Anterior cingulate cortex (tissue), 58 donors: ENCODE data around the gene SLC66A1.
"Not testable (repeated sequence)": the region's sequence is repeated elsewhere in the genome, so short reads cannot be mapped to it uniquely, and the experiment has no call there.

Source experiments
- DNase-seq, 58 donors: peaks; one replicate each; lab custom pipeline; 2025; lab: John Stamatoyannopoulos, UW

The SLC66A1 gene

GRCh38 chr1:19311931-19312781, at the start of gene SLC66A1, which contains the start of gene AKR7A2:
Gene SLC66A1, plus strand, starts transcription at chr1:19312326. Its CDS starts 5,352 bp downstream, at chr1:19317678.
Gene AKR7A2, minus strand, starts transcription at chr1:19312144. Its CDS starts 20 bp downstream, at chr1:19312124.
- DNase-seq = peak; percentile 41 to 95 (median 88)

- no peak for DNase-seq
Measured at GRCh38 chr1:19262744-19263143, 49.4 kb upstream of the SLC66A1 start.

GRCh38 chr1:19268445-19268844, 43.7 kb upstream of the SLC66A1 start:
- DNase-seq = no peak

- DNase-seq = not testable (repeated sequence)
Measured at GRCh38 chr1:19269427-19270342, 42.4 kb upstream of the SLC66A1 start.

- not testable (repeated sequence) for DNase-seq
Measured at GRCh38 chr1:19270343-19270730, 41.8 kb upstream of the SLC66A1 start.

- no peak for DNase-seq
Measured at GRCh38 chr1:19272064-19272463, 40.1 kb upstream of the SLC66A1 start.

- no peak for DNase-seq
Measured at GRCh38 chr1:19273106-19273843, 38.9 kb upstream of the SLC66A1 start.

- DNase-seq = not testable (repeated sequence)
Measured at GRCh38 chr1:19273844-19274531, 38.1 kb upstream of the SLC66A1 start.

GRCh38 chr1:19274636-19275035, 37.5 kb upstream of the SLC66A1 start:
- no peak for DNase-seq

- DNase-seq = no peak
Measured at GRCh38 chr1:19283891-19284290, 28.2 kb upstream of the SLC66A1 start.

- DNase-seq = no peak
Measured at GRCh38 chr1:19284881-19285280, 27.2 kb upstream of the SLC66A1 start.

GRCh38 chr1:19285366-19285765, 26.8 kb upstream of the SLC66A1 start:
- not testable (repeated sequence) for DNase-seq

GRCh38 chr1:19285807-19286206, 26.3 kb upstream of the SLC66A1 start:
- not testable (repeated sequence) for DNase-seq

- DNase-seq = no peak
Measured at GRCh38 chr1:19287436-19288185, 24.5 kb upstream of the SLC66A1 start.

- peak in 40 of 58 donors; percentile 3 to 73 (median 30) for DNase-seq
Measured at GRCh38 chr1:19288324-19289241, 23.5 kb upstream of the SLC66A1 start, which contains the start of gene AKR7A3. Gene AKR7A3, minus strand, starts transcription at chr1:19288770. Its CDS starts 61 bp downstream, at chr1:19288709.

GRCh38 chr1:19289244-19289643, 22.9 kb upstream of the SLC66A1 start:
- no peak for DNase-seq

- no peak for DNase-seq
Measured at GRCh38 chr1:19294638-19295037, 17.5 kb upstream of the SLC66A1 start.

- no peak for DNase-seq
Measured at GRCh38 chr1:19300211-19300610, 11.9 kb upstream of the SLC66A1 start.
